ENCODE data around the gene AKR1B1. TPM values are rescaled to one million over a fixed set of nuclear protein-coding genes. Genes with fewer than 3 reads are reported as not detected.
"Not testable (repeated sequence)": the region's sequence is repeated elsewhere in the genome, so short reads cannot be mapped to it uniquely, and the experiment has no call there.

The AKR1B1 gene
- total RNA-seq, 1 experiment from 2014 or later: 104 TPM

GRCh38 chr7:134495546-134495945 lies 36.6 kb upstream of the AKR1B1 start:
- intact Hi-C loops (cut with micrococcal nuclease; ENCODE audit: unreplicated experiment): no loop called here

GRCh38 chr7:134493091-134493490 lies 34.2 kb upstream of the AKR1B1 start:
- no peak overlapping the region for H3K4me3 ChIP-seq (ENCODE audit: low read depth, low read length, poor library complexity, severe bottlenecking)
- peaks cover 19% of the 10 kb centered on the region for H3K27me3 ChIP-seq (replicated peaks; ENCODE audit: insufficient read depth, low read depth, low read length, poor library complexity)
- ChIA-PET POLR2A (ENCODE audit: low non-redundant PET) (no interaction called here), CTCF (no interaction called here)
- no TSS peak for BruUV-seq (replicated peaks)
- no peaks in the 10 kb centered on the region for H3K36me3 ChIP-seq (ENCODE audit: insufficient read depth, low read length, poor library complexity, severe bottlenecking)
- no peaks in the 10 kb centered on the region for H3K9me3 ChIP-seq (ENCODE audit: low read depth, low read length, poor library complexity, severe bottlenecking)
- intact Hi-C loops (cut with micrococcal nuclease; ENCODE audit: unreplicated experiment): no loop called here
- no peak for DNase-seq (ENCODE audit: low spot score)
- TF ChIP-seq CTCF (conservative IDR thresholded peaks at IDR 0.05; ENCODE audit: low read depth, low read length) (no peak), EZH2 (IDR thresholded peaks at IDR 0.05; ENCODE audit: borderline replicate concordance, low read depth, low read length, poor library complexity, severe bottlenecking) (no peak)
- H3K4me1 ChIP-seq (ENCODE audit: insufficient read depth, low read length, poor library complexity, severe bottlenecking): no peaks in the 10 kb centered on the region
- H3K27ac ChIP-seq (ENCODE audit: low read depth, low read length, poor library complexity, severe bottlenecking): no peak overlapping the region

More at GRCh38 chr7:134495546-134495945, 36.6 kb upstream of the AKR1B1 start:
- Histone ChIP-seq H3K4me3 (ENCODE audit: low read depth, low read length, poor library complexity, severe bottlenecking) (no peak overlapping the region), H3K9me3 (ENCODE audit: low read depth, low read length, poor library complexity, severe bottlenecking) (no peaks in the 10 kb centered on the region), H3K27ac (ENCODE audit: low read depth, low read length, poor library complexity, severe bottlenecking) (no peak overlapping the region), H3K36me3 (ENCODE audit: insufficient read depth, low read length, poor library complexity, severe bottlenecking) (no peaks in the 10 kb centered on the region), H3K4me1 (ENCODE audit: insufficient read depth, low read length, poor library complexity, severe bottlenecking) (no peaks in the 10 kb centered on the region), H3K27me3 (replicated peaks; ENCODE audit: insufficient read depth, low read depth, low read length, poor library complexity) (peaks cover 19% of the 10 kb centered on the region)
- no peak for DNase-seq (ENCODE audit: low spot score)
- POLR2A ChIA-PET (ENCODE audit: low non-redundant PET): no interaction called here
- CTCF ChIA-PET: no interaction called here
- BruUV-seq (replicated peaks): no TSS peak
- TF ChIP-seq CTCF (conservative IDR thresholded peaks at IDR 0.05; ENCODE audit: low read depth, low read length) (no peak), EZH2 (IDR thresholded peaks at IDR 0.05; ENCODE audit: borderline replicate concordance, low read depth, low read length, poor library complexity, severe bottlenecking) (no peak)

- POLR2A ChIA-PET (ENCODE audit: low non-redundant PET); CTCF ChIA-PET; H3K36me3 ChIP-seq (ENCODE audit: insufficient read depth, low read length, poor library complexity, severe bottlenecking); H3K4me3 ChIP-seq (ENCODE audit: low read depth, low read length, poor library complexity, severe bottlenecking); BruUV-seq (replicated peaks); H3K27ac ChIP-seq (ENCODE audit: low read depth, low read length, poor library complexity, severe bottlenecking); intact Hi-C loops (cut with micrococcal nuclease; ENCODE audit: unreplicated experiment); H3K9me3 ChIP-seq (ENCODE audit: low read depth, low read length, poor library complexity, severe bottlenecking); H3K27me3 ChIP-seq (replicated peaks; ENCODE audit: insufficient read depth, low read depth, low read length, poor library complexity); DNase-seq (ENCODE audit: low spot score); H3K4me1 ChIP-seq (ENCODE audit: insufficient read depth, low read length, poor library complexity, severe bottlenecking): not testable (repeated sequence)
Observed at GRCh38 chr7:134487721-134488120, 28.8 kb upstream of the AKR1B1 start.

GRCh38 chr7:134485203-134485602 lies 26.3 kb upstream of the AKR1B1 start:
- no peak for DNase-seq (ENCODE audit: low spot score)
- no peak for TF ChIP-seq EZH2 (IDR thresholded peaks at IDR 0.05; ENCODE audit: borderline replicate concordance, low read depth, low read length, poor library complexity, severe bottlenecking)
- no peak for TF ChIP-seq CTCF (conservative IDR thresholded peaks at IDR 0.05; ENCODE audit: low read depth, low read length)
- Histone ChIP-seq H3K27me3 (replicated peaks; ENCODE audit: insufficient read depth, low read depth, low read length, poor library complexity) (no peaks in the 10 kb centered on the region), H3K4me3 (ENCODE audit: low read depth, low read length, poor library complexity, severe bottlenecking) (no peak overlapping the region), H3K9me3 (ENCODE audit: low read depth, low read length, poor library complexity, severe bottlenecking) (no peaks in the 10 kb centered on the region), H3K36me3 (ENCODE audit: insufficient read depth, low read length, poor library complexity, severe bottlenecking) (no peaks in the 10 kb centered on the region), H3K4me1 (ENCODE audit: insufficient read depth, low read length, poor library complexity, severe bottlenecking) (peaks cover 8% of the 10 kb centered on the region), H3K27ac (ENCODE audit: low read depth, low read length, poor library complexity, severe bottlenecking) (no peak overlapping the region)
- BruUV-seq (replicated peaks): no TSS peak
- ChIA-PET POLR2A (ENCODE audit: low non-redundant PET) (no interaction called here), CTCF (no interaction called here)
- intact Hi-C loops (cut with micrococcal nuclease; ENCODE audit: unreplicated experiment): no loop called here
